ENCODE data around the gene VPS51.

GRCh38 chr11:65110354-65110861 lies 14.4 kb downstream of the VPS51 start:
- TF ChIP-seq CTCF (IDR thresholded peaks at IDR 0.05; ENCODE audit: low read depth, low read length) (peak; percentile 92), EZH2phosphoT487 (IDR thresholded peaks at IDR 0.05; ENCODE audit: low read depth) (no peak)

Data from OCI-LY3 (cell line).